ENCODE results near the gene UPF3A.

DNA sequence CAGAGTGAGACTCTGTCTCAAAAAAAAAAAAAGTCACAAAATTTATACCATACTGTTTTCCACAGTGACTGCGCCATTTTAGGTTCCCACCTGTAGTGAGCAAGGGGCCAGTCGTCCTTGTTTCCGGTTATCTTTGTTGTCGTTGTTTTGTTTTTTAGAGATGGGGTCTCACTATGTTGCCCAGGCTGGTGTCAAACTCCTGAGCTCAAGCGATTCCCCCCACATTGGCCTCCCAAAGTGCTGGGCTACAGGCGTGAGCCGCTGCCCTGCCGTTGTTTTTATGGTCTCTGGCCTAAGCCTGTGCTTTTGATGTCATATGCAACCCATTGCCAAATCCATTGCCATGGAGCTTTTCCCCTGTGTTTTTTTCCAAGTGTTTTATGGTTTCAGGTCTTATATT, 3.3 kb downstream of the UPF3A start:
- TF ChIP-seq, protein P1, sequence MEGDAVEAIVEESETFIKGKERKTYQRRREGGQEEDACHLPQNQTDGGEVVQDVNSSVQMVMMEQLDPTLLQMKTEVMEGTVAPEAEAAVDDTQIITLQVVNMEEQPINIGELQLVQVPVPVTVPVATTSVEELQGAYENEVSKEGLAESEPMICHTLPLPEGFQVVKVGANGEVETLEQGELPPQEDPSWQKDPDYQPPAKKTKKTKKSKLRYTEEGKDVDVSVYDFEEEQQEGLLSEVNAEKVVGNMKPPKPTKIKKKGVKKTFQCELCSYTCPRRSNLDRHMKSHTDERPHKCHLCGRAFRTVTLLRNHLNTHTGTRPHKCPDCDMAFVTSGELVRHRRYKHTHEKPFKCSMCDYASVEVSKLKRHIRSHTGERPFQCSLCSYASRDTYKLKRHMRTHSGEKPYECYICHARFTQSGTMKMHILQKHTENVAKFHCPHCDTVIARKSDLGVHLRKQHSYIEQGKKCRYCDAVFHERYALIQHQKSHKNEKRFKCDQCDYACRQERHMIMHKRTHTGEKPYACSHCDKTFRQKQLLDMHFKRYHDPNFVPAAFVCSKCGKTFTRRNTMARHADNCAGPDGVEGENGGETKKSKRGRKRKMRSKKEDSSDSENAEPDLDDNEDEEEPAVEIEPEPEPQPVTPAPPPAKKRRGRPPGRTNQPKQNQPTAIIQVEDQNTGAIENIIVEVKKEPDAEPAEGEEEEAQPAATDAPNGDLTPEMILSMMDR (IDR thresholded peaks at IDR 0.05): no peak
- TF ChIP-seq POLR2A (IDR thresholded peaks at IDR 0.05): no peak
